SK-N-SH treated with all-trans-retinoic acid at 6 μM for 48 hours (cell line): Measurements from ENCODE around the gene GTF2F2.

Experiments
- ATAC-seq: fragments of 200-7000 bp; cut with Tn5 transposase; 3 replicates; pipeline ENCODE4 v1.9.1; 2020; ENCODE audit warnings: mild to moderate bottlenecking, moderate library complexity
- ARNTL ChIP-seq: fragments of 450-650 bp; formaldehyde crosslinking; IDR thresholded peaks from 2 replicates; pipeline ENCODE4 v1.5.0; 2020; ENCODE audit warnings: low read depth, mild to moderate bottlenecking, moderate library complexity, borderline replicate concordance
- BACH2 ChIP-seq: fragments of 250-450 bp; sonication (Bioruptor Pico); IDR thresholded peaks from 2 replicates; pipeline ENCODE4 v1.9.0; 2021; ENCODE audit warnings: mild to moderate bottlenecking, borderline replicate concordance
- CREB5 ChIP-seq: fragments of 250-450 bp; sonication (Bioruptor Pico); IDR thresholded peaks from 2 replicates; pipeline ENCODE4 v1.5.1; 2020; ENCODE audit warnings: low read depth, mild to moderate bottlenecking, moderate library complexity
- CSDC2 ChIP-seq: fragments of 250-450 bp; sonication (Bioruptor Pico); IDR thresholded peaks from 2 replicates; pipeline ENCODE4 v1.5.0; 2020; ENCODE audit warnings: mild to moderate bottlenecking, moderate library complexity
- CSRNP3 ChIP-seq: fragments of 250-450 bp; sonication (Bioruptor Pico); IDR thresholded peaks from 2 replicates; pipeline ENCODE4 v1.5.1; 2021; ENCODE audit warnings: mild to moderate bottlenecking, moderate library complexity
- ESRRG ChIP-seq: fragments of 250-450 bp; sonication (Bioruptor Pico); IDR thresholded peaks from 2 replicates; pipeline ENCODE4 v1.6.1; 2021; ENCODE audit warnings: mild to moderate bottlenecking
- GLIS3 ChIP-seq: fragments of 250-450 bp; sonication (Bioruptor Pico); IDR thresholded peaks from 2 replicates; pipeline ENCODE4 v1.5.0; 2020; ENCODE audit warnings: mild to moderate bottlenecking, moderate library complexity
- OSR1 ChIP-seq: fragments of 250-450 bp; sonication (Bioruptor Pico); IDR thresholded peaks from 2 replicates; pipeline ENCODE4 v1.8.0; 2022; ENCODE audit warnings: moderate library complexity, mild to moderate bottlenecking, inconsistent platforms
- PATZ1 ChIP-seq: fragments of 250-450 bp; sonication (Bioruptor Pico); IDR thresholded peaks from 2 replicates; pipeline ENCODE4 v1.8.0; 2020; ENCODE audit warnings: mild to moderate bottlenecking, moderate library complexity, borderline replicate concordance
- POU6F1 ChIP-seq: fragments of 250-450 bp; sonication (Bioruptor Pico); IDR thresholded peaks from 2 replicates; pipeline ENCODE4 v1.8.0; 2021; ENCODE audit warnings: low read depth, mild to moderate bottlenecking, moderate library complexity, borderline replicate concordance
- PPARA ChIP-seq: fragments of 250-450 bp; sonication (Bioruptor Pico); IDR thresholded peaks from 2 replicates; pipeline ENCODE4 v1.5.0; 2020; ENCODE audit warnings: mild to moderate bottlenecking, borderline replicate concordance
- SNAI2 ChIP-seq: fragments of 250-450 bp; sonication (Bioruptor Pico); IDR thresholded peaks from 2 replicates; pipeline ENCODE4 v1.5.0; 2020; ENCODE audit warnings: mild to moderate bottlenecking, moderate library complexity
- TCF4 ChIP-seq: fragments of 250-450 bp; sonication (Bioruptor Pico); IDR thresholded peaks from 2 replicates; pipeline ENCODE4 v1.8.0; 2021; ENCODE audit warnings: mild to moderate bottlenecking, moderate library complexity, borderline replicate concordance
- TOX ChIP-seq: fragments of 250-450 bp; sonication (Bioruptor Pico); IDR thresholded peaks from 2 replicates; pipeline ENCODE4 v1.8.0; 2021; ENCODE audit warnings: mild to moderate bottlenecking, moderate library complexity, borderline replicate concordance
- TSHZ2 ChIP-seq: fragments of 250-450 bp; sonication (Bioruptor Pico); IDR thresholded peaks from 2 replicates; pipeline ENCODE4 v1.5.0; 2020; ENCODE audit warnings: mild to moderate bottlenecking, moderate library complexity
- ZC3H10 ChIP-seq: fragments of 250-450 bp; sonication (Bioruptor Pico); IDR thresholded peaks from 2 replicates; pipeline ENCODE4 v1.5.1; 2021; ENCODE audit warnings: mild to moderate bottlenecking, moderate library complexity
- ZFP3 ChIP-seq: fragments of 250-450 bp; sonication (Bioruptor Pico); IDR thresholded peaks from 2 replicates; pipeline ENCODE4 v1.5.0; 2020; ENCODE audit warnings: mild to moderate bottlenecking, moderate library complexity
- ZFP30 ChIP-seq: fragments of 450-650 bp; formaldehyde crosslinking; IDR thresholded peaks from 2 replicates; pipeline ENCODE4 v1.5.0; 2022; ENCODE audit warnings: mild to moderate bottlenecking, moderate library complexity
- ZNF565 ChIP-seq: fragments of 450-650 bp; formaldehyde crosslinking; conservative IDR thresholded peaks from 2 replicates; pipeline ENCODE4 v1.5.0; 2020; ENCODE audit warnings: low read depth, mild to moderate bottlenecking, moderate library complexity
- ZNF8 ChIP-seq: fragments of 450-650 bp; formaldehyde crosslinking; IDR thresholded peaks from 2 replicates; pipeline ENCODE4 v1.5.0; 2020; ENCODE audit warnings: mild to moderate bottlenecking, moderate library complexity

Gene GTF2F2

GRCh38 chr13:45302507-45302906, 182.2 kb downstream of the GTF2F2 start:
- no peak for TF ChIP-seq ZFP3 (CRISPR knock-in tag)

GRCh38 chr13:45303026-45303425, 182.7 kb downstream of the GTF2F2 start:
- ATAC-seq, result no peak
- no peak for TF ChIP-seq ZNF8
- TF ChIP-seq BACH2 (CRISPR knock-in tag), result no peak
- TF ChIP-seq TCF4, result no peak
- TF ChIP-seq TOX, result no peak
- no peak for TF ChIP-seq ARNTL (CRISPR knock-in tag)
- TF ChIP-seq ESRRG, result no peak
- no peak for TF ChIP-seq PPARA
- no peak for TF ChIP-seq TSHZ2 (CRISPR knock-in tag)
- TF ChIP-seq ZFP30 (CRISPR knock-in tag), result no peak
- TF ChIP-seq CREB5 (CRISPR knock-in tag), result no peak
- no peak for TF ChIP-seq SNAI2 (CRISPR knock-in tag)
- no peak for TF ChIP-seq PATZ1

More at GRCh38 chr13:45302507-45302906, 182.2 kb downstream of the GTF2F2 start:
- no peak for ATAC-seq

GRCh38 chr13:45303866-45304265, 183.6 kb downstream of the GTF2F2 start:
- no peak for ATAC-seq
- TF ChIP-seq OSR1 (CRISPR knock-in tag), result no peak
- no peak for TF ChIP-seq POU6F1
- TF ChIP-seq PPARA, result no peak
- no peak for TF ChIP-seq CSDC2 (CRISPR knock-in tag)
- TF ChIP-seq ARNTL (CRISPR knock-in tag), result no peak
- no peak for TF ChIP-seq ZC3H10 (CRISPR knock-in tag)
- TF ChIP-seq ESRRG, result no peak
- no peak for TF ChIP-seq SNAI2 (CRISPR knock-in tag)
- no peak for TF ChIP-seq ZNF565 (CRISPR knock-in tag)
- no peak for TF ChIP-seq ZFP30 (CRISPR knock-in tag)
- TF ChIP-seq CSRNP3 (CRISPR knock-in tag), result no peak
- no peak for TF ChIP-seq PATZ1
- no peak for TF ChIP-seq GLIS3 (CRISPR knock-in tag)
- no peak for TF ChIP-seq TSHZ2 (CRISPR knock-in tag)
- no peak for TF ChIP-seq BACH2 (CRISPR knock-in tag)
